Activated CD8-positive, alpha-beta memory T cell treated with anti-CD3 and anti-CD28 coated beads for 36 hours (primary cell): ENCODE measurements around the gene TMSB10. TPM values are rescaled to one million over a fixed set of nuclear protein-coding genes. Genes with fewer than 3 reads are reported as not detected.

Experiments used
- CTCF ChIA-PET: fragments of 350-600 bp; sonication (Branson Sonifier 250); formaldehyde crosslinking; loops from one replicate; lab custom pipeline; 2021; ENCODE audit warnings: antibody characterized with exemption; lab: Charles Lee
- POLR2A ChIA-PET: fragments of 350-600 bp; sonication (Branson Sonifier 250); formaldehyde crosslinking; loops from one replicate; lab custom pipeline; 2021; ENCODE audit warnings: antibody characterized with exemption; lab: Charles Lee
- total RNA-seq, 2 experiments: library from RNA; stranded (reverse); gene quantifications; one replicate each; pipeline ENCODE4 v1.2.3, GENCODE V29; 2021

The TMSB10 gene
- total RNA-seq, 2 experiments from 2014 or later, result 1,288 to 1,305 TPM

DNA sequence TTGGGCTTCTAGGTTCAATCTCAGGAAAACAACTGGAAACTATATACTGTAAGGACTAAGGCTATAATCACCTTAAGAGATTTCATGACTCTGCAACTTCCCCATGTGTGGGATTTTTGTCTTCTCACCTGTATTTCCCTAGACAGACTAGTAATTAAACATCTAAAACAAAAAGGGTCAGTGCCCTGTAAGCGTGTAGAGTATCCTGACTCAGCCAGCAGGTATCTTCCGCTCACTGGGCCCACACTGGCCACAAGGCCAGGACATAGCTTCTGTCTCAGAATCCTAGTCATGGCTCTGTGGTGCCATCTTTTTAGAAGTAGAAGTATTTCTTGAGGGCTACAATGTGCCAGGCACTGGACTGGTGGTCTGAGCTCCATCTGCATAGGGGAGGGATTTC is 36.7 kb downstream of the TMSB10 start:
- POLR2A ChIA-PET, result no interaction called here
- CTCF ChIA-PET, result no interaction called here

DNA sequence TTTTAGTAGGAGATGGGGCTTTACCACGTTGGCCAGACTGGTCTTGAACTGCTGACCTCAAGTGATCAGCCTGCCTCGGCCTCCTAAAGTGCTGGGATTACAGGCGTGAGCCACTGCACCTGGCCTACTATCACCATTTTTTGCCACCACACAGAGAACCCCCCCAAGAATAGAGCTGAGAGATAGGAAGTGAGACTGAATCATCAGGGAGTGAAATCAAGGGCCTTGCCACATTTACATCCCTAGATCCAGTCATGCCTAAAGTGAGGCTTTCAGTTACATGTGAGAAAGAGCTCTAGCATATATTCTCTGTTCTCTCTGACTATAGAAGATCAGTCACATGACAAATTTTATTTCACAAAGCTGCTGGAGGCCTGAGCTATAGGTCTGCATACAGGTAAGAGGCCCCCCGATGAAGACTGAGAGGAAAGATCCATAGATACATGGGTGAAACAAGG is 37.5 kb downstream of the TMSB10 start:
- ChIA-PET CTCF (interaction anchor here (0.6 to 1.3 kb wide), 3 partner anchors 17 to 56 kb away, joined by 3 to 8 read pairs (median 3); no protein-coding TSS in a partner anchor), POLR2A (no interaction called here)

DNA sequence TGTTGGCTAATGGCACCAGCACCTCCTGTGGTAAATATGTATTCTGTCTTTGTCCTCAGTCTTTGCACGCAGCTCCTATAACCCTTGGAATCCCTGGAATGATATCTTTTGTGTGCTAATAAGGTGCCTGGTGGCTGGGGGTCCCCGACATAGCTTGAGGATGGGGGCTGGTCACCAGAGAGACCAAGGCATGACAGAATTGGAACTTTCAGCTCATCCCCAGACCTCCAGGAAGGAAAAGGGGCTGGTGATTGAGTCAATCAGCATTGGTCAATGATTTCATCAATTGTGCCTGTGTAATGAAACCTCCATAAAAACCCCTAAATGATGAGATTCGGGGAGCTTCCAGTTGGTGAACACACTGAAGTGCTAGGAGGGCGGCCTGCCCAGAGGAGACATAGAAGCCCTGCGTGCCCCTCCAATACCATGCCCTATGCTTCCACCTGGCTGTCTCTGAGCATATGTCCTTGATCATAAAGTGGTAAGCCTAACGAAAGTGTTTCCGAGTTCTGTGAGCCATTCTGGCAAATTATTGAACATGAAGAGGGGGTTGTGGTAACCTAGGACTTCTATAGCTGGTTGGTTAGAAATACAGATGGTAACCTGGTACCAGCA is 38.9 kb downstream of the TMSB10 start:
- ChIA-PET POLR2A (no interaction called here), CTCF (interaction anchor here (1.3 to 3.9 kb wide), 2 partner anchors 19 to 23 kb away, joined by 3 to 26 read pairs; no protein-coding TSS in a partner anchor)

DNA sequence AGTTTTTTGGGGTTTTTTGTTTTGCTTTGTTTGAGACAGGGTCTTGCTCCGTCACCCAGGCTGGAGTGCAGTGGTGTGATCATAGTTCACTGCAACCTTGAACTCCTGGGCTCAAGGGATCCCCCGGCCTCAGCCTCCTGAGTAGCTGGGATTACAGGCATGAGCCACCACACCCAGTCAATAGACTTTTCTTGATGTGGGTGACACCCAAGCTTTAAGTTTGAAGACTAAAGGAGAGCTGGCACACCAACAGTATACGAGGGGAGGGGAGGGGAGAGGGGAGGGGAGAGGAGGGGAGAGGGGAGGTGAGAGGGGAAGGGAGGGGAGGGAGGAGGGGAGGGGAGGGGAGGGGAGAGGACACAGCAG is 40.4 kb downstream of the TMSB10 start:
- ChIA-PET POLR2A (interaction anchor here (0.6 to 2.2 kb wide), 6 partner anchors 9 to 381 kb away, joined by 3 to 24 read pairs (median 4); partner anchors contain the start of gene KCMF1), CTCF (interaction anchor here (1.1 to 3.9 kb wide), 4 partner anchors 8 to 354 kb away, joined by 3 to 26 read pairs (median 10); partner anchors contain the start of gene KCMF1)

DNA sequence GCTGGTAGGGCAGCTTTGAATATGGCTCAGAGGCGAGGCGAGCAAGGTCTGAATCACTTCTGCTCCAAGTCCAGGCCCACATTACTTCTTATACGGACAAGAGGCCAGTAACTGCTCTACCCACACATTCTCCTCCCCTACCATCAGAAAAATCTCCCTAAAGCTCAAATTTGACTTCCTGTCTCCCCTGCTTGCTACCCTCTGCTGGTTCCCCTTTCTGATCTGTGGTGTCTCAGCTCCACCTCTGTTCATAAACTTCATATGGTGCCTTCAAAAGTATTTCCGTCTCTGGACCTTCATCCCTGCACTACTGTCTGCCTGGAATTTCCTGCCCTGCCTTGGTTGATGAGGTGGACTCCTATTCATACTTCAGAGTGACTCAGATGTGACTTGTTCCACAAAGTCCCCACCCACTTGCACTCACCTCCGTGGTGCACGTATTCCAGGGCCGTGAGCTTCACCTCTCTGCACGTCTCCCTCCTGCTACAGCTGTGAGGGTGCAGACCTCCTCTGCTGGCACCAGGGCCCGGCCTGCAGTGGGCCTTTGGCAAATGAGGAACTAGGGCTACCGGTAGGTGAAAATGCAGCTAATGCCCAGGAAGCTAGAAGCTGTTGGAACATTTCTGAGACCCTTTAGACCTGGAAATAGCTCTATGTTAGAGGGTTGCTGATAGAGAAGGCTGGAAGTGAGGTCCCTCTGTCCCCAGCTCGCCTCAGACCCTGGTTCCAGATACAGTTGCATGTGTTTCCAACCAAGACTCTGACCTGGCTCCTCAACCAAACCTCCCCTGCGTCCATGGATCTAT is 41.0 kb downstream of the TMSB10 start:
- CTCF ChIA-PET, result interaction anchor here (1.1 to 3.9 kb wide), 4 partner anchors 8 to 354 kb away, joined by 3 to 26 read pairs (median 10); partner anchors contain the start of gene KCMF1
- POLR2A ChIA-PET, result interaction anchor here (0.6 to 2.2 kb wide), 7 partner anchors 9 to 381 kb away, joined by 3 to 24 read pairs (median 4); partner anchors contain the start of gene KCMF1

DNA sequence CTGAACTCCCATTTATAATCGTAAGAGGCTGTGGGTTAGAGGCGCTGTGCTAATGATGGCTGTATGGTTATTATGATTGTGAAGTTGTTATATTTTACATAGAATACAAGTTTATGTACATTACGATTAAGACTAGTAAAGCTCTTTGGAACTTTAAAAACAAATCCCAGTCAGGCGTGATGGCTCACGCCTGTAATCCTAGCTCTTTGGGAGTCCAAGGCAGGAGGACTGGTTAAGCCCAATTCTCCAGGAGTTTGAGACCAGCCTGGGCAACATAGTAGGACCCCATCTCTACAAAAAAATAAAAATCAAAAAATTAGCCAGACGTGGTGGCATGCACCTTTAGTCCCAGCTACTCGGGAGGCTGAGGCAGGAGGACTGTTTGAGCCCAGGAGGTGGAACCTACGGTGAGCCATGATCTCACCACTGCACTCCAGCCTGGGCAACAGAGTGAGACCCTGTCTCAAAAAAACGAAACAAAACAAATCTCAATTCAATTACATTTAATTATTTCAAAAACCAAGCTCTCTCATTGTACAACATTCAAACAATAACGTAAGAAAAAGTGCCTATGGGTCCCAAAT is 41.6 kb downstream of the TMSB10 start:
- ChIA-PET CTCF (interaction anchor here (1.1 to 3.9 kb wide), 5 partner anchors 9 to 353 kb away, joined by 3 to 26 read pairs (median 4); partner anchors contain the start of gene KCMF1), POLR2A (interaction anchor here (0.9 to 2.2 kb wide), 4 partner anchors 10 to 68 kb away, joined by 3 to 24 read pairs (median 4); partner anchors contain the start of gene KCMF1)

DNA sequence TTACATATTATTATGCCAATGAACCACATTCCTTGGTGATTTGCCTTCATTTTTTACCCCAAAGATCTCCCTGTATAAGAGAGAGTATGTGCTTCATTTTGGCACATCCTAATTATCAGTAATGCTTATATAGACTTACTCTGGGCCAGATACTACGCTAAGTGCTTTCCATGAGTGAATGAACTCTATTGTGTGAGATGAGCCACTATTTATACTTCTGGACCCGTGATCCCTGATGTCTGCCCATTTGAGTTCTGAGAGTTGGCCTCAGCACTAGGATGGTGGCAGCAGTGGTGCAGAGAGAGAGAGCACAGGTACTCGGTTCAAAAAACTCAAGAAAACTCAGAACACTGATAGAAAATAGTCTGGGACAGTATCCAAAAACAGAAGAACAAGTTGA is 48.1 kb downstream of the TMSB10 start:
- POLR2A ChIA-PET, result no interaction called here
- CTCF ChIA-PET, result interaction anchor here (1.3 kb wide), 1 partner anchor 28 kb away, joined by 4 read pairs; no protein-coding TSS in a partner anchor

DNA sequence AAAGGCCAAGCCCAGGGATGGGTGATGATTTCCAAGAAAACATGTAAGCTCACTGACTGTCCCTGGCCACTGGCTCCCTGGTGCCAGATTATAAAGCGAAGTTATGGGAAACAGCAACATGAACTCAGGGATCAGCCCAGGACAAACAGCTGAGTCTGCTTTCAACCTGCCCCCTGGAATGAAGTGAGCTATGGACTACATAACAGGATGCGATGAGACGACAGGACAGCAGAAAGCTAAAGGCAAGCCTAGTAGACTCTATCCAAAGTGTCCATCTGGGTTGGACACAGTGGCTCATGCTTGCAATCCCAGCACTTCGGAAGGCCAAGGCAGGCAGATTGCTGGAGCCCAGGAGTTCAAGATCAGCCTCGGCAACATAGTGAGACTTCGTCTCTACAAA is 48.9 kb downstream of the TMSB10 start:
- POLR2A ChIA-PET, result no interaction called here
- CTCF ChIA-PET, result no interaction called here

Other genes with a start within 250 kb of the TMSB10 start
- 10 to 100 TPM; 28.5 to 28.6 TPM for gene TRABD2A, start 24.6 kb upstream of the TMSB10 start, total RNA-seq
- gene KCMF1, start 65.5 kb downstream of the TMSB10 start, total RNA-seq, result 10 to 100 TPM; 96.3 to 96.4 TPM
- not detected for gene TCF7L1, start 227.7 kb downstream of the TMSB10 start, total RNA-seq